Bone marrow (tissue), 2 donors: ENCODE measurements around the gene SALL1.

Experiments
- DNase-seq, 2 donors: peaks; one replicate each; lab custom pipeline; 2025; lab: John Stamatoyannopoulos, UW

The SALL1 gene

DNA sequence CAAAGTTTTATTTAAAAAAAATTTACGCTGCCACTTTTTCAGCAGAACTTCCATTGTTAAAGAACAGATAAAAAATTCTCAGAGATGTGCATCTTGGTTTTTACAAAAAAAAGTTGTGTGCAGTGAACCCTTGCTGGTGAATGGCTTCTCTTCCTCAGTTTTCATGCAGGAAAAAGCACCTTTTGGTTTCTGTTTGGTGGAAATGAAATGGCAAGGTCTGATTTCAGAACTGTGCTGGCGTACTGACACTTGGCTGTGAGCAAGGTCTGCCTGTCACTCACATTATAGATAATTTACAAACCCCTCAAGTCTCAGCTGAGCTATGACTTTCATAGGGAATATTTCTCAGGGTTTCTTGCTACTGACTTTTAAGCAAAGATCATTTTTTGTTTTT is 5.7 kb upstream of the SALL1 start:
- no peak for DNase-seq

DNA sequence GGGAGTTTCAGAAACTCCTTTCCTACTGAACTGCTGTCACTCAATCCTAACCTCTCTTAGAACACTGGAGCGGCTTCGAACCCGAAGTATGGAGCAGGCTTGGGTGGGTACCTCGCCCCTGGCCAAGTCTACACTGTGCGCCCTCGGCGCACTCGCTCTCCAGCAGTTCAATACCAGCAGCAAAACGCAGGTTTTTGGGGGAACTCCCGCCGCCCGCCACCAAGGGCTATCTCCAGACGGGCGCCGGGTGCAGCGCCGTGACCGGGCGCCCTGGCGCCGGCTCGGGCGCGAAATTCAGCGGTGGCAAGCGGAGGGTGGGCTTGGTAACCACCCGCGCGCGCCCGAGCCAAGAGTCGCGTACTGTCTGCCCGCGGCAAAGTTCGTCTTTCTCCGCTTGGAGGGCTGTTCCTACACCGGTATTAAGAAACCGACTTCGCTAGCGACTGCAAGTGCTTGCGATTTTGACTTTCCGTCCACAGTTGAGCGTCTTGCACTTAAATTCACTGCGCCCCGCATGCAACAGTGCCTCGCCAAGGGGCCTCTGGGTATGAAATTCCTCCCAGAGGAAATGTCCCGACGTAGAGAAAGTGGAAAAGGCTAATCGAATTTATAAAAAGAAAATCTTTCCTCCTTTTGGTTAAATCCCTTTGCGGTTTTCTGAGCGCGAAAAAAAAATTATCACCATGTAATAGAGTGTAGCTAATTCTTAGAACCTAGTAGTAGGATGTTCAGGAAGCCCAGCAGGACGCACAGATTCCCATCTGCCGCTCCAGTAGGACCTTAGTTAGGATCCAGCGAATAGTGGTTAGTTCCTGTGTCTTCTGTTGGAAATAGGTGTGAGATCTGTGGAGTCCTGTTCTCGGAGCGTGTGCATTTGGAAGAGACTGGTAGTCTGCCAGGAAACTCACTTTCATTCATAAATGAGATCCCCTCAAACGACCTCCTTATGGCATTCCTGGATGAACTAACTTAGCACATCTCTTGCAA is 5.0 kb upstream of the SALL1 start:
- DNase-seq, result no peak

DNA sequence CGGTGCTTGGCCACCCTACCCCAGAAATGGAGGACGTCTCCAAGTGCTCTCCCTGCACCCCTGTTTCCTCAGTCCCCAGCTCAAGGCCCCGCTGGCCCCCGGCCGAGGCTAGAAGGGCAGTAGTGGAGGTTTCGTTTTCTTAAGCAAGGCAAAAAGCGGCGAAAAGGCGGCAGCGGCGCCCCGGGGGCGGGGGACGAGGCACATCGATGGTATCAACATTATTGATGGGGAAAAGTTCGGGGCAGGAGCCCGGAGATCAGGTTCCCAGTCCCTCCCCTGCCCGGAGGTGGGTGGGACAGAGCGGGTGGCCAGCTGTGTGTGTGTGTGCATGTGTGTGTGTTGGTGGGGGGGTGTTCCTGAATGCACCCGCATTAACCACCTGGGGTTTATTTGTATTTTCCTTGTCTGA is 4.1 kb upstream of the SALL1 start:
- no peak for DNase-seq

DNA sequence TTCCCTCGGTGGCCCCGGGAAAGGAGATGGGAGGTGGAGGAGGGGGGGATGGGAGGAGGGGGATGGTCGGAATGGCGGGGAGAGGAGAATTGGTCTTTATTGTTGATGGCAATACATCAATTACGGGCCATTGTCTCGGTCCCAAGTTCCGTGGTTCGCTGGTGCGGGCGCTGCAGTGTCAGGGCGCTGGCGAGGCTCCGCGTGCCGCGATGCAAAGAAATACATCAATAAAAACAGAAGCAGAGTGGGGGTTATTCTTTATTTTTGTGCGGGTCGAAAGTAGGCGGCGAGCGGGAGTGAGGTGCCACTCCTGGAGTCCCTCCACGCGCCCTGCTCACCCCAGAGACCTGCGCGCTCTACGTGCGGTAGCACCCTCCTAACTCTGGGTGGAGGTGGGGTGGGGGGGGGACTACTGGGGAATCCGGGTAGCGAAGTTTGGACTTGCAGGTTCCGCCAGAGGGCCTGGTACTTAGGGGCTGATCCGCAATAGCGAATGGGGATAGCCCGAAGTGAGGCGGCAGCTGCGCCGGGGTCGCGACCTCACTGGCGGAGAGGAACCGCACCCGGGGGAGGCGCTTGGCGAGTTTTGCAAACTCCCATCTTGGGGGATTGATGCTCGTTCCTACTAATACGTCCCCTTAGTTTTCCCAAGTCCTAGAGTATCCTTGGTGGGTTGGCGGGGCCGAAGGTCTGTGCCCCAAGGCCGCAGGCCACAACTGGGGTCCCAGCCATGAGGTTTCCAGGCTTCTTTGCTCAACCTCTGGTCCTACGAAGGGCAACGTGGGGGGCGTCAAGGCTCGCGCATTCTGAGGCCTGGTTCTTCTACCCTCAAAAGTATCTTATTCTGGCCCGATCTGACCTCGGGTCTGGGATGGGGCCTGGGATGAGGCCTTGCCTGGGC is 3.5 kb upstream of the SALL1 start:
- no peak for DNase-seq

DNA sequence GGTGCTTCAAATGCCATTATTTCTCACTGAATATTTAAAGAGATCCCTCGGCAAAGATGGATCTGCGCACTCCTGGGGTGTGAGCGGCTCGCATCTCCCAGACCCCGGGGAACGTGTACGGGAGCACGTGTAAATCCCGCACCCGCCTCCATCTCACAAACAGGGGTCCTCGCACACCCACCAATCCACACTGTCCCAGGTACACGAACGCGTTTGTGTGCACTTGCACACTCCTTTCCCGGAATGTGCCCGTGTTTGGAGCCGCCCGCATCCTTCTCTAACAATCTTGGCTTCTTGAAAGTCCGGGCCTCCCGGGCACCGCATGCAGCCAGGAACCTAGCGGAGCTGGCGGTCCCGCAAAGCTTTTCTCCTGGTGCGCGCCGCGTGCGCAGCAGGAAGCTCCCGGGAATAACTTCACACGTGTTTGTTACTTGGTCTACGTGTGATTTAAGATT is 2.5 kb upstream of the SALL1 start:
- no peak for DNase-seq

DNA sequence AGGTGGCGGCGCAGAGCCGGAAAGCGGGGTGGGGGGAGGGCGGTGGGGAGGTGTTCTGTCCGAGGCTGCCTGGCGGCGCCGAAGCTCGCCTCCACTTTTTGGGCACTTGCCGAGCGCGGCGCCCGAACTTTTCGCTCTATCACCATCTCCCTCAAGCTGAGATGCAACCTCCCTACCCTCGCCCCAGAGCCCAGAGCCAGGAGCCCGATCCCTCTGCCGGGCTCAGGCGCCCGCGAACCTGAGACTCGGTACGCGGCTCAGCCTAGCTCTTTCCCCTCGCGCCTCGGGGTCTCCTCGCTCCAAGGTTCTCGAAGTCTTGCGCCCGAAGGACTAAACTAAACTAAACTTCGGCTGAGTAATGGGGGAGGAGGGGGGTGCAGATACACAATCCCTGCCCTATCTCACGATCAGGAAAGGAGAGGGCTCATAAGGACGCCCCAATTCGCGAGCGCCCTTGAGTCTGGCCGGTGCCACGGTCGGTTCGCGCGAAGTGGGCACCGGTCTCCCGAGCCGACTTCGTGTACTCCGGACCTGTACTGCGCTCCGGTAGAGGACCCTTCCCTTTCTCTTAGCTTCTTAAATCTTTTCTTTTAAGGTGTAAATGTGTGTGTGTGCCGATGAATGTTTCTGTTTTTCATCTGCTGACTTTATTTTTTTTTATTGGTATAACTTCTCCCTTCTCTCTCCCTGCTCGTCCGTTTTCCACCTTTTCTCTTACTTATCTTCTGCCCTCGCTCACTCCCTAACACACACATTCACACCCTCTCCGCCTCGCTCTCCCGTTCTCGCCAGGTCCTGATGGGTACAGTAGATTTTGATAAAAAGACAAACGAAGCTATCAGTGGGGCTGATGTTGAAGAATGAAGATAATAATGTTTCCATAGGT is 1.9 kb upstream of the SALL1 start:
- no peak for DNase-seq

DNA sequence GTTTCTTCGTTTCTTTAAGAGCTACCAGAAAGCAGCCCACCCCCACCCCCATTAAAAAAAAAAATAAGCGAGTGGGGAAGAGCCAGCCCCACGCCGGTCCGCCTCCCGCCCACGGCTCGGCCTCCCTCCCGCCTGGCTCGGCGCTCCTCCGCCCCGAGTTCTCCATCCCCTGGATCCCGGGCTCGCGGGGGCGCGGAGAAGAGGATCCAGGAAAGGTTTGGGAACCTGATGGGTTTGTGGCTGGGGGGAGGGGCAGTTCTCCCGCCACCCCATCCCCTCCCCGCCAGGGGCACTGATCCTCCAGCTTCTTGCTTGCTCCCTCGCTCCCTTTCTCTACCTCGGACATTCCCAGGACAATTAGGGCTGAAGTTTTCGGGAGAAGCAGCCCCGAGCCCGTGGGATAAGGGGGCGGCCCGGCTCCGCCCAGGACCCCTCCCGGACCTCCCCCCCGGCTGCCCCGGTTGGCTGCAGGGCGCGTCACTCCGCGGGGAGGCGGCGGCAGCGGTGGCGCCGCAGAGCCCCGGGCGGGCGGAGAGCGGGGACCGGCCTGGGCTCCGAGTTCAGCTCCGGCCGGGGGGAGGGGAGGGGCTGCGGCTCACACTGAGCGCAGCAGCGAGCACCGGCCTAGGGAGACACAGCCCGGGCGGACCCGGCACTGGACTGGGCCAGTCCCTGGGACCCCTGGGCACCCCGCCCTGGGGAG is 1.0 kb upstream of the SALL1 start:
- no peak for DNase-seq

DNA sequence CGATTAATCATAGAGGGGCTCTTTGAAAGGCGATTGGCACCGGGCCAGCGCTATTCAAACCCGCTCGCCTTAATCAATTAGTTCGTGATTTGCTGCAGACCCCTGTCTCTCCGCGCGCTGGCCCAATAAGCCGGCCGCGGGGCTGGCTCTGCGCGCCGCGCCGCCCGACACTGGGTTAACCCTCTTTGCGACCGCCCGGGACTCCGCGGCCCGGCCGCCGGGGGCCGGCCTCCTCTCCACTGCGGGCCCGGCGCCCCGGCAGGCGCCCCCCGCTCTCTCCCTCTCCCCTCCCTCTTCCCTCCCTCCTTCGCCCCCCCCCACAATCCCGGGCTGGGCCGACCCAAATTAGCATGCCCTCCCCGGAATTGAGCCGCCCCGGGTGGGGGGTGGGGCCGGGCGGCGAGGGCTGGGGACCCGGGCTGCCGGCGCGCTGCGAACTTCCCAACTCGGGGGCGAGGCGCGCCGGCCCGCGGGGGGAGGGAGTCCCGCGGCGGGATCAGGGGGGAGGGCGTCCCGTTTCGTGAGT is 428 bp upstream of the SALL1 start:
- DNase-seq, result no peak

DNA sequence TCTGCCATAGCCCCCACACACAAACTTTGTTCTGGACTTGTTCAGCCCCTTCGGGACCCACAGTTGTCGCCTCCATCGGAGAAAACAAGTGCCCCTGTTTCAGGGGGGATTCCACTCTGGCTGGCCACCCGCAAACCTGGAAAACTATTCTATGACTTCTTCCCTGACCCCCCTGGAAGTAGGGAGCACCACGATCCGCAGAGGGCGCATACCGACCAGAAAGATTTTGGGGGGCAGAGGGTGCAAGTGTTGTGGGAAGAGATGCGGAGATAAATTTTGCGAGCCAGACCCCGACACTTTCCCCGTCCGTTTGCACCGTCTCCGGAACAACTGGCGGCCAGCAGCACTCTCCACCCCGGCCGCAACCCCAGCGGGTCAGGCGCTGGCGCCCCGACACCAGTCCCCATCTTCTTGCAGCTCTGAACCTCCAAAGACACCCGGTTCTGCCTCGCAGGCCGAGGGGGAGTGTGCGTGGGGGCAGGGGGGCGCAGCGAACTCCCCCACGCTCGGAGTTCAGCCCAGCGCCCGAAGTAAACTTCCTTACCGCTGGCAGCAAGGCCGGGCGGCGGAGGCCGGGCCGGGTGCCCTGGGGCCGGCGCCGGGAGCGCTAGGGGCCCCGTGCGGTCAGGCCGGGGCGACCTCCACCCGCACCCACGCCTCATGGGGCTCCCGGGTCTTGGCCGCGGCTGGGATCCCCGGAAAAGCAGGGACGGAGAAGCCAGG is 744 bp downstream of the SALL1 start:
- no peak for DNase-seq

DNA sequence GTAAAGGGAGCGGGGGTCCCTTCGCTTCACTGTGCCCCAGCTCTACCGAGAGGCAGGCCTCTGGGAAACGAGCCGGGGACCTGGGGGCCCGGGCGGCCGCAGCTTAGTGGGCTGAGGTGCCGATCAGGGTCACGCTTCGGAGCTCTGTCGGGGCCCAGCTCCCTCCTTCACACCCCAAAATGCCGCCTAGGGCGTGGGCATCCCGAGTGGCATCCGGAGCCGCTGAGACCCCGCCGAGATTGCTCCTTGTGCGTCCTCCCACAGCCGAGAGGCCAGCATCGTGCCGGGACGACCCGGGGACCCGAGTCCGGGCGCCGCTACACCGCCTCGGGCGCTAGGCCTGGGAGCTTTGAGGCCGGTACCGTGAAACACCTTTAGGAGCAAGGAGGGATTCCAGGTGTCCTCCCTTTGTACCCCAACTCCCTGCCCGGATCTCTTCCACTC is 1.3 kb downstream of the SALL1 start:
- DNase-seq, result no peak

DNA sequence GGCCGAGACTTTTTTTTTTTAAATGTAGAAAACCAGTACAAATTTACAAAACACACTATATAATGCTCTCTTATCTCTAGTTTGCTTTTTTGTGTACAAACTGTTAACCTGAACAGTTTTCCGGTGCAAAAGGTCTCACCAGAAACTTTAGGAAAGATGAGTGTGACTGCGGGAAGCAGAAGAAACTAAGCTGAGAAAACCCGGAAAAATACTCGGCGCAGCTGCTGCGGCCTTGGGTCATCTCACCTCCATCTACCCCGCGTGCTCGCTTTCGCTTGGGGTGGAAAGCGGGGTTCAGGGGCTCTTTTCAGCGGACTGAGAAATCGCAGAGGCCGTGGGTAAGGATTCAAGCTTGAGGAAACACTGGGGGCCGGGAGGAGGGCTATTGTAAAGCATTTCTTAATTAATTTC is 1.8 kb downstream of the SALL1 start:
- DNase-seq, result no peak

DNA sequence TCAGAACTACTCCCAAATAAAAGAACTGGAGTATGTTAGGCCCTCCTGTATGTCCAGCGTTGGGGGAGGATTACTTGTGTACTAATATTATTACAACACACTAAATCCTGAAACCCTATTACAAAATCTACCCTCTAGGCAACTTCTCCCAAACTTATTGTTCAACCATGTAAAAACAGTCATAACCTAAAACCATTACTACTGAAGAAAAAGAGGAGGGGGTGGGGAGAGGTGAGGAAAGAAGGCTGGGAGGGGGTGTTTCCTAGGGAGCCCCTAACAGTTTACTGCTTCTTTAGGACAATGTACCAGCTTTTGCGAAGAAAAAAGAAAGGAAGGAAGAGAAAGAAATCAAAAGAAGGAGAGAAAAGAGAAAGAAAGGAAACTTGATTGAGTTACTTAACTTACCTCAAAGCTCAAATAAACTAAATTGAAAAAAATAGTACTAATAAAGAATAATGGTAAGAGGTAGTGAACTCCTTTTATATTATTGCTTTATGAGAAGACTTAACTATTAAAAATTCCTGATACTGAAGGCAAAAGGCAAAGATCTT is 2.3 kb downstream of the SALL1 start:
- no peak for DNase-seq

DNA sequence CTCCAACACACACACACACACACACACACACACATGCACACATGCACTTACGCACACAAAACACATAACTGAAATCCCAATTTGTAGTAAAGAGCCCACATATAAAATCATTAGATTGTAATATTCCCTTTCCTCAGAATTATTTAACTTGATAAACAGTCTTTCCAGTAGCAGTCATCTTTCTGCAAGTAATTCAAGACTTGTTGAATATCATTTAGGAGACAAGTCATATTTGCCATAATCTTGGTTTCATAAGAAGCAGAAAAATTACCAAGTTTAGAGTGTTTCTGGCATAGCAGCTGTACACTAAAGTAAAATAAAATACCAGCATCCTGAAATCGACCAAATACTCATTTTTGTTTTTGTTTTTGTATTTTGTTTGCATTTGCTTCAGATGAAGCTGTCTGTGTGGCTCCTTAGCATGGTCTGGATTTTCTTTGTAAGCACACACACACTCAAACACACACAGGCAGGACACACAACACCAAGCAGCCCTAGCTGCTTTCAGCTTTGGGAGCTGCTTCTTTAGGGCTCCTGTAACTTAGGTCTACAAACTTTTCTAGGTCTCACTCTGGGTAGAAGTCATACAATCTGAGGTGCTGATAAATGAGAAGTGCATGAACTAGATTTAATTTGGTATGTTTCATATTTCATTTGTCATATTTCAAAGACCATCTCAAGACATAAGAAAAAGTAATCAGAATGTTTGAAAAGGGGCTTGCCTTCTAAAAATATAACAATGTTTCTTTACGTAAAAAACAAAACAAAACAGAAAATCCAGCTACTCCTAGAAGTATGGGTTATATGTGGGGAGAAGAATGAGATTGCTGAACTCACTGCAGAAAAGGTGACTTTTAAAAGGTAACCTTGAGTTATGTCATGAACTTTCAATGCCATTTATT is 3.0 kb downstream of the SALL1 start:
- no peak for DNase-seq

DNA sequence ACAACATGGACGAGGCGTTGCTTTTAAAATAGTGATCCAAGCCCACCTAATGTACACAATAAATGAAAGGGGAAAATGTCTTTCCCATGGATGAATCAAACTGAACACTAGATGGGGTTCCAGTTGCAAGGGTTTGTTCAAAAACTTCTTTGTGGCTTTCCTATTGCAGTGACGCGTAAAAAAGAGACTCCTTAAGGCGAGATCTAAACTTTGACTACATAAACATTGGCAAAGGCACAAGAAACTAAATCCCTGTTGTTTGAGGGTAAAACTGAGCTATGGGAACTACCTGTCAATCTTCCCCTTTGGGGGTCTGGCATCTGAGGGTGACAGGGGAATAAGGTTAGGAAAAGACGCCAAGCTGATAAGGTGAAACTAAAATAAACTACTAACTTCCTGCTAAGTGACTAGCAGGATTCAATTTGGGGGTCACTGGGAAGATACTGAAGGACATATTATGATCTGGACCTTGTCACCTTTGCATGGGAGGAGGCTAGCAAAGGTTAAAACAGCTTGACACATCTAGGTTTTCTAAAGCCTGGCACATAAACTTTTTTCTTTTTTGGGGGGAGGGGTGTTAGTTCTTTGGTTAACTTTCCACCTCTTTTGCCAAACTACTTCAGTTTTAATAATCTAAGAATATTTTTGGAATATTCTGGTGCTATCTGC is 4.7 kb downstream of the SALL1 start:
- DNase-seq, result no peak

DNA sequence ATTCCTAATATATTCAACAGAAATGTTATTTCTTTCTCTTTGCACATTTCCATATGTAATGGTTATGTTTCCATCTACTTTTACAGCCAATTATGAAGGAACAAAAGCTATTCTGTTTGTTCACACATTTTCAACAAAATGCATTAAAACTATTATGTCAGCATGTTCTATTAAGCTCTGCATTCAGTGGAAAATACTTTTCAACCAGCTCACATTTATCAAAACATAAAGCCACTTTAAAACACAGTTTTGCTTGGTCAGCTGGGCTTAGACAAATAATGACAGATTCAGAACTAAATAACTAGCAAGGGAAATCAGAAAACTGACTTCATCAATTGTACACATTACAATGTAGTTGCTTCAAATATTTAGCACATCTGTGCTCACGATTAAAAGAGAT is 6.9 kb downstream of the SALL1 start:
- no peak for DNase-seq

DNA sequence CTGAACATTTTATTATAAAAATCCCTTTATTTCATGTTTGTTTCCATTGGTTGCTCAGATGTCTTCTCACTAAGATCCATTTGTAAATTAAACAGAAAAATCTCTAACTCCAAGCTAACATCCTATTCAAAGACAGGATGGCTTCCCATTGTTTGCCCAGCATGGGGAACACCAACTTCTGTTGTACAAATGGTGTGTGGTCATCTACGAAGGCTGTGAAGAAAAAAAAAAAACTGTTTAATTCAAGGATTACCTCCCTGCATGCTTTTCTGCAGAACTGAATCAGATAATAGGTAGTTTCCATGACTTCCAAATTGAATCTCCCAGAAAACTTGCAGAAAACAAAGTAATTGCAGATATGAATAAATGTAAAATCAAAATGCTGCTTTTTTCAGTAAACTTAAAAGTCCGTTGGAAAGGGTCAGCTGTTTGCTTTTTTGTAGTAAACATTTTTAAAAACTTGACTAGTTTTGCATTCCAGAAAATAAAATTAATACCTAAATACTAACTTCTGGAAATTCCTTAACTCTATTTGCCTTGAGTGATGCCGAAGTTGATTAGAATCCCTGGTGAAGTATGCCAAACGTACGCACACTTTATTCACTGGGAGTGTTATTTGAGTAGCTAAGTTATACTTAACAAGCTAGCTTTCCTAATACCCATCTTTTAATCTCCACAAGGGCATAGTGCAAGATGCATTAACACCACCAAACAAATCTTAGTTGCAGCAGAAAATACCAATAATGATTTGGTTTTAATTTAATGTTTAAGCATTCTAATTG is 7.7 kb downstream of the SALL1 start:
- DNase-seq, result no peak

DNA sequence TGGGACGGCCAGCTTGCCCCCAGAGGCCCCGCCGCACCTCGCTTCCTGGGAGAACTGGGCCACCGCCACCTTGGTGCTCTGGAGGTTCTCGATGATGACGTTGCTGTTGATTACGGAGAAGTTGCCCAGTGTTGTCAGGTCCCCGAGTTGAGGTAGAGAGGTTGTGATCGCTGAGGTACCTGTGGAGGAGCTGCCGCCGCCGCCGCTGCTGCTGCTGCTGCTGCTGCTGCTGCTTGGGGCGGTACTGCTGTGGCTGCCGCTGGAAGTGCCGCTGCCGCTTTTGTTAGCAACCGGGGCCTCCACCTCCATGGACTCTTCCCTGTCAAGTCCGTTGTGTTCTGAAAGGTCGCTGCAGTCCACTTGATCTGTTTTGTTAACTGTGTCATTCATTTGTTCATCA is 9.5 kb downstream of the SALL1 start:
- no peak for DNase-seq
